ENCODE results near the gene NDUFAF2.
"Not testable (repeated sequence)": the region's sequence is repeated elsewhere in the genome, so short reads cannot be mapped to it uniquely, and the experiment has no call there.

Gene NDUFAF2

GRCh38 chr5:60993875-60994571 lies 49.0 kb downstream of the NDUFAF2 start:
- DNase-seq, result no peak

- DNase-seq, result no peak
These were observed 51.4 kb downstream of the NDUFAF2 start for GRCh38 chr5:60996368-60996767.

- DNase-seq, result no peak
These were observed 52.7 kb downstream of the NDUFAF2 start for GRCh38 chr5:60997721-60998120.

GRCh38 chr5:61000887-61001286 lies 55.9 kb downstream of the NDUFAF2 start:
- no peak for DNase-seq

- no peak for DNase-seq
These were observed 56.6 kb downstream of the NDUFAF2 start for GRCh38 chr5:61001647-61002046.

- no peak for DNase-seq
These were observed 57.8 kb downstream of the NDUFAF2 start for GRCh38 chr5:61002611-61003355.

- DNase-seq, result no peak
These were observed 59.4 kb downstream of the NDUFAF2 start for GRCh38 chr5:61004448-61004847.

GRCh38 chr5:61009907-61010306 lies 64.9 kb downstream of the NDUFAF2 start:
- no peak for DNase-seq

GRCh38 chr5:61010467-61011454 lies 65.8 kb downstream of the NDUFAF2 start:
- DNase-seq, result no peak

GRCh38 chr5:61018062-61018461 lies 73.1 kb downstream of the NDUFAF2 start:
- DNase-seq, result no peak

GRCh38 chr5:61019642-61020041 lies 74.6 kb downstream of the NDUFAF2 start:
- no peak for DNase-seq

- DNase-seq, result no peak
These were observed 75.4 kb downstream of the NDUFAF2 start for GRCh38 chr5:61020415-61020814.

GRCh38 chr5:61023131-61023530 lies 78.1 kb downstream of the NDUFAF2 start:
- DNase-seq, result no peak

GRCh38 chr5:61026004-61026403 lies 81.0 kb downstream of the NDUFAF2 start:
- DNase-seq, result no peak

GRCh38 chr5:61028382-61028781 lies 83.4 kb downstream of the NDUFAF2 start:
- DNase-seq, result no peak

- DNase-seq, result no peak
These were observed 84.6 kb downstream of the NDUFAF2 start for GRCh38 chr5:61029456-61030162.

GRCh38 chr5:61030163-61030482 lies 85.1 kb downstream of the NDUFAF2 start:
- DNase-seq, result no peak

GRCh38 chr5:61031301-61031700 lies 86.3 kb downstream of the NDUFAF2 start:
- DNase-seq, result not testable (repeated sequence)

GRCh38 chr5:61044545-61044944 lies 99.5 kb downstream of the NDUFAF2 start:
- DNase-seq, result no peak

GRCh38 chr5:61047346-61047745 lies 102.3 kb downstream of the NDUFAF2 start:
- DNase-seq, result no peak

- DNase-seq, result no peak
These were observed 103.5 kb downstream of the NDUFAF2 start for GRCh38 chr5:61048534-61048933.

GRCh38 chr5:61050292-61050691 lies 105.3 kb downstream of the NDUFAF2 start:
- no peak for DNase-seq

GRCh38 chr5:61051267-61051666 lies 106.3 kb downstream of the NDUFAF2 start:
- no peak for DNase-seq

All from activated CD8-positive, alpha-beta memory T cell treated with anti-CD3 and anti-CD28 coated beads for 24 hours (primary cell).